GM21390 (cell line): ENCODE results near the gene PTPRC.
"Not testable (repeated sequence)": the region's sequence is repeated elsewhere in the genome, so short reads cannot be mapped to it uniquely, and the experiment has no call there.

Source experiments
- ATAC-seq: cut with Tn5 transposase; IDR thresholded peaks from one replicate; pipeline ENCODE4 v1.9.1; 2021; ENCODE audit not compliant: unreplicated experiment

Gene PTPRC

GRCh38 chr1:198638894-198639635, at the start of gene PTPRC:
Gene PTPRC, plus strand, starts transcription at chr1:198639040. Its CDS starts 229 bp downstream, at chr1:198639269.
- ATAC-seq = peak; percentile 73

- ATAC-seq = no peak
Observed at GRCh38 chr1:198590454-198590853, 48.4 kb upstream of the PTPRC start.

GRCh38 chr1:198595765-198596164, 43.1 kb upstream of the PTPRC start:
- no peak for ATAC-seq

- ATAC-seq = peak; percentile 32
Observed at GRCh38 chr1:198597690-198598430, 41.0 kb upstream of the PTPRC start.

GRCh38 chr1:198598796-198599321, 40.0 kb upstream of the PTPRC start:
- peak; percentile 70 for ATAC-seq

- ATAC-seq = no peak
Observed at GRCh38 chr1:198599749-198600148, 39.1 kb upstream of the PTPRC start.

GRCh38 chr1:198600906-198601305, 37.9 kb upstream of the PTPRC start:
- no peak for ATAC-seq

- not testable (repeated sequence) for ATAC-seq
Observed at GRCh38 chr1:198601310-198601709, 37.5 kb upstream of the PTPRC start.

- no peak for ATAC-seq
Observed at GRCh38 chr1:198601936-198602889, 36.6 kb upstream of the PTPRC start.

- no peak for ATAC-seq
Observed at GRCh38 chr1:198604975-198605374, 33.9 kb upstream of the PTPRC start.

GRCh38 chr1:198605406-198605805, 33.4 kb upstream of the PTPRC start:
- no peak for ATAC-seq

- no peak for ATAC-seq
Observed at GRCh38 chr1:198606020-198606438, 32.8 kb upstream of the PTPRC start.

- no peak for ATAC-seq
Observed at GRCh38 chr1:198607714-198608113, 31.1 kb upstream of the PTPRC start.

GRCh38 chr1:198610362-198610761, 28.5 kb upstream of the PTPRC start:
- ATAC-seq = no peak

- ATAC-seq = no peak
Observed at GRCh38 chr1:198611219-198611618, 27.6 kb upstream of the PTPRC start.

GRCh38 chr1:198612471-198613260, 26.2 kb upstream of the PTPRC start:
- ATAC-seq = peak; percentile 74

- ATAC-seq = no peak
Observed at GRCh38 chr1:198617406-198617805, 21.4 kb upstream of the PTPRC start.

- ATAC-seq = no peak
Observed at GRCh38 chr1:198619375-198620140, 19.3 kb upstream of the PTPRC start.

GRCh38 chr1:198620218-198620617, 18.6 kb upstream of the PTPRC start:
- ATAC-seq = no peak
